ENCODE results near the gene AP1G1. TPM values are rescaled to one million over a fixed set of nuclear protein-coding genes. Genes with fewer than 3 reads are reported as not detected.

AP1G1 gene
- total RNA-seq, result 100 to 1,000 TPM in 1 of 4 donors, 10 to 100 TPM in 3; 77.1 to 153 (median 86.3) TPM

- TF ChIP-seq POLR2A (IDR thresholded peaks at IDR 0.05) (peak; percentile 41 to 79), POLR2AphosphoS5 (IDR thresholded peaks at IDR 0.05) (peak; percentile 16 to 99 (median 87)), CTCF (IDR thresholded peaks at IDR 0.05) (no peak)
- H3K36me3 ChIP-seq, result peaks cover 4% of the 10 kb centered on the region
- peak; percentile 96 to 97 for DNase-seq (ENCODE audit: low spot score in 2 of 2)
- H3K27ac ChIP-seq, result peak within 1 kb of the TSS; percentile 89
- H3K4me1 ChIP-seq, result peaks cover 24% of the 10 kb centered on the region
- H3K4me3 ChIP-seq, result peak within 1 kb of the TSS; percentile 72
- H3K27me3 ChIP-seq, result no peaks in the 10 kb centered on the region
- H3K9me3 ChIP-seq, result no peaks in the 10 kb centered on the region
- WGBS, result under 1% methylated on average over 47 of the region's 54 CpGs
Observed at GRCh38 chr16:71808593-71809459, at the start of gene AP1G1. Gene AP1G1 (minus strand): TSS chr16:71808834. CDS start chr16:71789479, 19,355 bp downstream.

- Histone ChIP-seq H3K27ac (no peak overlapping the region), H3K4me1 (peaks cover 19% of the 10 kb centered on the region), H3K36me3 (peaks cover 65% of the 10 kb centered on the region), H3K27me3 (no peaks in the 10 kb centered on the region), H3K4me3 (no peak overlapping the region), H3K9me3 (no peaks in the 10 kb centered on the region)
- no peak for DNase-seq (ENCODE audit: low spot score in 2 of 2)
- WGBS, result 68% methylated on average over 5 of the region's 5 CpGs
- TF ChIP-seq EP300 (IDR thresholded peaks at IDR 0.05), result no peak
- TF ChIP-seq POLR2AphosphoS5 (IDR thresholded peaks at IDR 0.05), result no peak
Observed at GRCh38 chr16:71855937-71856662, 47.5 kb upstream of the AP1G1 start.

GRCh38 chr16:71854369-71854948 is 45.8 kb upstream of the AP1G1 start:
- no peaks in the 10 kb centered on the region for H3K9me3 ChIP-seq
- H3K27me3 ChIP-seq, result no peaks in the 10 kb centered on the region
- H3K27ac ChIP-seq, result no peak overlapping the region
- no peak for DNase-seq (ENCODE audit: low spot score in 2 of 2)
- H3K36me3 ChIP-seq, result peaks cover 66% of the 10 kb centered on the region
- WGBS, result 87% methylated on average over 4 of the region's 4 CpGs
- H3K4me3 ChIP-seq, result no peak overlapping the region
- TF ChIP-seq POLR2A (IDR thresholded peaks at IDR 0.05), result no peak
- TF ChIP-seq CTCF (IDR thresholded peaks at IDR 0.05), result no peak
- no peak for TF ChIP-seq POLR2AphosphoS5 (IDR thresholded peaks at IDR 0.05)
- no peak for TF ChIP-seq EP300 (IDR thresholded peaks at IDR 0.05)
- H3K4me1 ChIP-seq, result peaks cover 19% of the 10 kb centered on the region

- peaks cover 63% of the 10 kb centered on the region for H3K36me3 ChIP-seq
- no peaks in the 10 kb centered on the region for H3K27me3 ChIP-seq
- TF ChIP-seq POLR2A (IDR thresholded peaks at IDR 0.05) (no peak), POLR2AphosphoS5 (IDR thresholded peaks at IDR 0.05) (no peak), EP300 (IDR thresholded peaks at IDR 0.05) (no peak), CTCF (IDR thresholded peaks at IDR 0.05) (no peak)
- H3K4me1 ChIP-seq, result peaks cover 19% of the 10 kb centered on the region
- WGBS, result 90% methylated on average over 4 of the region's 4 CpGs
- no peak overlapping the region for H3K4me3 ChIP-seq
- H3K27ac ChIP-seq, result no peak overlapping the region
- no peaks in the 10 kb centered on the region for H3K9me3 ChIP-seq
- no peak for DNase-seq (ENCODE audit: low spot score in 2 of 2)
Observed at GRCh38 chr16:71853413-71853812, 44.8 kb upstream of the AP1G1 start.

- H3K27me3 ChIP-seq, result no peaks in the 10 kb centered on the region
- no peak for DNase-seq (ENCODE audit: low spot score in 2 of 2)
- peaks cover 60% of the 10 kb centered on the region for H3K36me3 ChIP-seq
- no peak overlapping the region for H3K27ac ChIP-seq
- H3K9me3 ChIP-seq, result no peaks in the 10 kb centered on the region
- WGBS, result 92% methylated on average over 2 of the region's 4 CpGs
- H3K4me1 ChIP-seq, result peaks cover 22% of the 10 kb centered on the region
- H3K4me3 ChIP-seq, result no peak overlapping the region
- no peak for TF ChIP-seq EP300 (IDR thresholded peaks at IDR 0.05)
- no peak for TF ChIP-seq POLR2A (IDR thresholded peaks at IDR 0.05)
- TF ChIP-seq CTCF (IDR thresholded peaks at IDR 0.05), result no peak
- TF ChIP-seq POLR2AphosphoS5 (IDR thresholded peaks at IDR 0.05), result no peak
Observed at GRCh38 chr16:71852561-71852960, 43.9 kb upstream of the AP1G1 start.

Data from suprapubic skin (tissue), 4 donors.